Ovary (tissue), 9 donors: Measurements from ENCODE around the gene TMEM145. TPM values are rescaled to one million over a fixed set of nuclear protein-coding genes. Genes with fewer than 3 reads are reported as not detected.

Experiments
- DNase-seq, 5 donors: peaks; one replicate each; pipeline ENCODE4 v3.0.0-alpha.2; 2019 to 2020
- H3K27ac ChIP-seq, 2 donors: fragments of 200-600 bp; one replicate each; pipeline versions ENCODE4 v1.5.1 to v1.8.0; 2019 to 2022
- H3K27me3 ChIP-seq: fragments of 200-600 bp; one replicate; pipeline ENCODE4 v1.8.0; 2022
- H3K36me3 ChIP-seq: fragments of 200-600 bp; sonication (generic); one replicate; pipeline ENCODE4 v1.5.1; 2019
- H3K4me1 ChIP-seq: one replicate; pipeline ENCODE4 v1.8.1; 2013; ENCODE audit warnings: mild to moderate bottlenecking, moderate library complexity; ENCODE audit not compliant: insufficient read depth
- H3K4me3 ChIP-seq: fragments of 200-600 bp; sonication (generic); one replicate; pipeline ENCODE4 v1.5.1; 2017
- H3K9me3 ChIP-seq, 2 donors: fragments of 200-600 bp in 1 of 2; sonication (generic) in 1 of 2; one replicate each; pipeline versions ENCODE4 v1.5.1 to v1.8.1; 2013 to 2019; ENCODE audit warnings: mild to moderate bottlenecking in 1 of 2, moderate library complexity in 1 of 2
- EP300 ChIP-seq: sonication (generic); formaldehyde crosslinking; IDR thresholded peaks from one replicate; pipeline ENCODE4 v1.6.1; 2017; ENCODE audit warnings: antibody characterized with exemption
- POLR2A ChIP-seq: fragments of 450-650 bp; IDR thresholded peaks from one replicate; pipeline ENCODE4 v1.6.1; 2017; ENCODE audit warnings: antibody characterized with exemption, mild to moderate bottlenecking, moderate library complexity
- WGBS, 3 donors: extraction: QIAGEN DNeasy Blood & Tissue Kit in 1 of 3; methylation state at CpG; one replicate each; pipeline versions ENCODE4 v1.1.5 to v1.1.7; 2013 to 2017; 5-methylcytosine and 5-hydroxymethylcytosine counted together
- intact Hi-C, 4 donors: fragments of 100-400 bp; cut with DNase I; formaldehyde crosslinking; loops; one replicate each; pipeline versions ENCODE4 v1.11.0 to v1.15.1; 2022 to 2023
- polyA plus RNA-seq, 2 donors: library from polyadenylated mRNA; stranded (reverse); fragments of 200-250 nt in 1 of 2; fragments of 350-450 nt in 1 of 2; fragmentation: Illumina TruSeq in 1 of 2; extraction: RNeasy Lipid Tissue Mini Kit (QIAGEN cat#74804) in 1 of 2; gene quantifications; one replicate each; pipeline ENCODE4 v1.2.3, GENCODE V29; 2013 to 2014
- total RNA-seq, 7 donors: library from RNA; depleted of rRNA in 2 of 7; stranded (reverse); fragments of >200 nt in 2 of 7; fragmentation: NEBNext Ultra II Directional in 3 of 7; extraction: Animal tissue kit (Norgen Biotek cat#: 25700) in 3 of 7; gene quantifications; one replicate each; pipeline versions ENCODE4 v1.1.0 to v1.2.4, GENCODE V29; 2016 to 2023
- TF ChIP-seq, protein P1 (sequence below), 3 donors: fragments of 450-650 bp in 2 of 3; fragments of 200-600 bp in 1 of 3; IDR thresholded peaks; one replicate each; pipeline versions ENCODE4 v1.5.1 to v1.8.0; 2016 to 2022; ENCODE audit warnings: antibody characterized with exemption in 3 of 3, mild to moderate bottlenecking in 1 of 3
- donor health status: DM: no; HTN: no; CAD: no; lungs with moderate emphysema.
- donor health status: DM: no; HTN: no; CAD: no.
- donor health status: Bipolar disorder and iron deficiency.
- donor health status: DM: yes; HTN: yes; CAD: no.
- donor health status: DM: no; HTN: no; CAD: no.
- donor health status: DM: yes; HTN: yes; CAD: no.

The TMEM145 gene
- total and polyA plus RNA-seq, 9 donors = 0.08 to 1.7 (median 0.30) TPM; not detected in 3

DNA sequence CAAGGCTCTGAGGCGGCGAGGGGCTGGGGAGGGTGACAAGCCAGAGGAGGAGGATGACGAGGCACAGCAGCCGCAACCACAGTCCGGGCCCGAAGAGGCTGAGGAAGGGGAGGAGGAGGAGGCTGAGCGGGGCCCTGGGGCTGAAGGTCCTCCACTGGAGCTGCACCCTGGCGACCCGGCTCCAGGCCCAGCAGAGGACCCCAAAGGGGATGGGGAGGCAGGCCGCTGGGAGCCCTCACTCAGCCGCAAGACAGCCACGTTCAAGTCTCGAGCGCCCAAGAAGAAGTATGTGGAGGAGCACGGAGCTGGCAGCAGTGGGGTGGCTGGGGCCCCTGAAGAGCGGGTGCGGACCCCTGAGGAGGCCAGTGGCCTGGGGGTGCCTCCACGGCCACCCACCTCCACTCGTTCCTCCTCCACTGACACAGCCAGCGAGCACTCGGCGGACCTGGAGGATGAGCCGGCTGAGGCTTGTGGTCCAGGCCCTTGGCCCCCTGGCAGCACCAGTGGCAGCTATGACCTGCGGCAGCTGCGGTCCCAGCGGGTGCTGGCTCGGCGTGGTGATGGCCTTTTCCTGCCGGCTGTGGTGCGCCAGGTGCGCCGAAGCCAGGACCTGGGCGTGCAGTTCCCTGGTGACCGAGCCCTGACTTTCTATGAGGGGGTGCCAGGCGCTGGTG is 41.1 kb upstream of the TMEM145 start:
- H3K4me1 ChIP-seq = peaks cover 6% of the 10 kb centered on the region
- DNase-seq = peak; percentile 18 to 43 (median 40)
- H3K27me3 ChIP-seq = no peaks in the 10 kb centered on the region
- H3K4me3 ChIP-seq = no peak overlapping the region
- 83 to 88% (median 86%) methylated on average over 30 to 35 of the region's 35 CpGs for WGBS, 3 donors
- no peak for TF ChIP-seq EP300
- TF ChIP-seq, protein P1, sequence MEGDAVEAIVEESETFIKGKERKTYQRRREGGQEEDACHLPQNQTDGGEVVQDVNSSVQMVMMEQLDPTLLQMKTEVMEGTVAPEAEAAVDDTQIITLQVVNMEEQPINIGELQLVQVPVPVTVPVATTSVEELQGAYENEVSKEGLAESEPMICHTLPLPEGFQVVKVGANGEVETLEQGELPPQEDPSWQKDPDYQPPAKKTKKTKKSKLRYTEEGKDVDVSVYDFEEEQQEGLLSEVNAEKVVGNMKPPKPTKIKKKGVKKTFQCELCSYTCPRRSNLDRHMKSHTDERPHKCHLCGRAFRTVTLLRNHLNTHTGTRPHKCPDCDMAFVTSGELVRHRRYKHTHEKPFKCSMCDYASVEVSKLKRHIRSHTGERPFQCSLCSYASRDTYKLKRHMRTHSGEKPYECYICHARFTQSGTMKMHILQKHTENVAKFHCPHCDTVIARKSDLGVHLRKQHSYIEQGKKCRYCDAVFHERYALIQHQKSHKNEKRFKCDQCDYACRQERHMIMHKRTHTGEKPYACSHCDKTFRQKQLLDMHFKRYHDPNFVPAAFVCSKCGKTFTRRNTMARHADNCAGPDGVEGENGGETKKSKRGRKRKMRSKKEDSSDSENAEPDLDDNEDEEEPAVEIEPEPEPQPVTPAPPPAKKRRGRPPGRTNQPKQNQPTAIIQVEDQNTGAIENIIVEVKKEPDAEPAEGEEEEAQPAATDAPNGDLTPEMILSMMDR (IDR thresholded peaks at IDR 0.05) = no peak
- TF ChIP-seq POLR2A = no peak
- no peaks in the 10 kb centered on the region for H3K9me3 ChIP-seq
- intact Hi-C loops = no loop called here
- no peaks in the 10 kb centered on the region for H3K36me3 ChIP-seq
- no peak overlapping the region for H3K27ac ChIP-seq

- Histone ChIP-seq H3K27me3 (no peaks in the 10 kb centered on the region), H3K4me3 (no peak overlapping the region), H3K27ac (no peak overlapping the region), H3K9me3 (no peaks in the 10 kb centered on the region), H3K36me3 (no peaks in the 10 kb centered on the region), H3K4me1 (peaks cover 5% of the 10 kb centered on the region)
- 60 to 70% (median 60%) methylated on average over 7 to 9 of the region's 9 CpGs for WGBS, 3 donors
- DNase-seq = peak in 1 of 5 donors; percentile 23
- intact Hi-C loops = no loop called here
- TF ChIP-seq, protein P1 (IDR thresholded peaks at IDR 0.05) = no peak
- TF ChIP-seq POLR2A = no peak
- TF ChIP-seq EP300 = no peak
Measured at GRCh38 chr19:42272535-42272897, 40.6 kb upstream of the TMEM145 start.

GRCh38 chr19:42272989-42273406 is 40.1 kb upstream of the TMEM145 start:
- H3K4me3 ChIP-seq = no peak overlapping the region
- no peaks in the 10 kb centered on the region for H3K27me3 ChIP-seq
- H3K9me3 ChIP-seq = no peaks in the 10 kb centered on the region
- 92 to 95% (median 95%) methylated on average over 23 of the region's 23 CpGs for WGBS, 3 donors
- H3K4me1 ChIP-seq = peaks cover 4% of the 10 kb centered on the region
- no peaks in the 10 kb centered on the region for H3K36me3 ChIP-seq
- no peak overlapping the region for H3K27ac ChIP-seq
- peak in 2 of 5 donors; percentile 20 to 31 for DNase-seq
- TF ChIP-seq POLR2A (no peak), EP300 (no peak)
- TF ChIP-seq, protein P1 (IDR thresholded peaks at IDR 0.05) = no peak
- intact Hi-C loops = no loop called here

- H3K4me3 ChIP-seq = no peak overlapping the region
- peaks cover 4% of the 10 kb centered on the region for H3K4me1 ChIP-seq
- no peaks in the 10 kb centered on the region for H3K9me3 ChIP-seq
- intact Hi-C loops = no loop called here
- TF ChIP-seq, protein P1 (IDR thresholded peaks at IDR 0.05) = no peak
- no peak for TF ChIP-seq POLR2A
- no peak for TF ChIP-seq EP300
- no peaks in the 10 kb centered on the region for H3K27me3 ChIP-seq
- H3K27ac ChIP-seq = no peak overlapping the region
- 91 to 95% (median 93%) methylated on average over 42 to 43 of the region's 43 CpGs for WGBS, 3 donors
- peak in 2 of 5 donors; percentile 29 to 34 for DNase-seq
- H3K36me3 ChIP-seq = no peaks in the 10 kb centered on the region
Measured at GRCh38 chr19:42273407-42274064, 39.6 kb upstream of the TMEM145 start.
